HepG2 (cell line): ENCODE measurements around the gene SLC22A5. TPM values are rescaled to one million over a fixed set of nuclear protein-coding genes. Genes with fewer than 3 reads are reported as not detected.

Experiments used
- EEA1 ChIP-seq: sonication (generic); formaldehyde crosslinking; IDR thresholded peaks from 2 replicates; pipeline ENCODE4 v1.5.1; 2020; ENCODE audit warnings: mild to moderate bottlenecking, missing genetic modification reagents, borderline replicate concordance
- IRF2 ChIP-seq: IDR thresholded peaks from 2 replicates; pipeline ENCODE4 v1.6.1; 2018; ENCODE audit warnings: missing genetic modification reagents, missing compliant biosample characterization
- MBNL3 ChIP-seq: fragments of 250-450 bp; sonication (Bioruptor Pico); conservative IDR thresholded peaks from 2 replicates; pipeline ENCODE4 v1.8.0; 2022; ENCODE audit warnings: mild to moderate bottlenecking, inconsistent platforms
- NFYB ChIP-seq: sonication (generic); formaldehyde crosslinking; IDR thresholded peaks from 2 replicates; pipeline ENCODE4 v1.4.0; 2020; ENCODE audit warnings: missing genetic modification reagents
- NONO ChIP-seq, 2 experiments: fragments of 450-650 bp in 1 of 2; sonication (generic) in 1 of 2; formaldehyde crosslinking in 1 of 2; IDR thresholded peaks in 1 of 2; conservative IDR thresholded peaks in 1 of 2; 2 replicates each; pipeline versions ENCODE4 v1.6.1 to v1.8.0; 2017 to 2022; ENCODE audit warnings: mild to moderate bottlenecking in 1 of 2, missing genetic modification reagents in 1 of 2, moderate library complexity in 1 of 2
- POLR2AphosphoS2 ChIP-seq: IDR thresholded peaks from 2 replicates; pipeline ENCODE4 v1.6.1; 2011; ENCODE audit warnings: low read depth, low read length, improper control_type of control experiment
- ZNF3 ChIP-seq: IDR thresholded peaks from 2 replicates; pipeline ENCODE4 v1.7.0; 2017; ENCODE audit warnings: inconsistent platforms
- ZNF83 ChIP-seq: sonication (generic); formaldehyde crosslinking; IDR thresholded peaks from 2 replicates; pipeline ENCODE4 v1.4.0; 2020; ENCODE audit warnings: missing genetic modification reagents, mild to moderate bottlenecking, borderline replicate concordance
- ZNF839 ChIP-seq: sonication (generic); formaldehyde crosslinking; IDR thresholded peaks from 2 replicates; pipeline ENCODE4 v1.4.0; 2020; ENCODE audit warnings: missing genetic modification reagents, mild to moderate bottlenecking, borderline replicate concordance
- ZSCAN29 ChIP-seq: sonication (generic); formaldehyde crosslinking; conservative IDR thresholded peaks from 2 replicates; pipeline ENCODE4 v1.4.0; 2020; ENCODE audit warnings: mild to moderate bottlenecking, missing genetic modification reagents
- polyA plus RNA-seq, 8 experiments: library from polyadenylated mRNA; depleted of rRNA in 3 of 8; stranded (reverse) in 7 of 8; unstranded in 1 of 8; fragments of >200 nt; fragmentation: Illumina TruSeq in 4 of 8; extraction: Trizol in 4 of 8; gene quantifications; 2 replicates each; pipeline versions ENCODE4 v1.2.1 to v1.2.3, GENCODE V29; 2011 to 2016; ENCODE audit warnings: low read depth in 4 of 8, missing spikeins in 1 of 8, mixed read lengths in 1 of 8; ENCODE audit not compliant: insufficient read depth in 1 of 8
- total RNA-seq, 5 experiments: library from RNA; depleted of rRNA; stranded (reverse); fragments of >200 nt; fragmentation: Illumina TruSeq; extraction: Trizol; gene quantifications; 2 replicates each; pipeline ENCODE4 v1.2.3, GENCODE V29; 2016; ENCODE audit warnings: low read depth in 1 of 5
- TF ChIP-seq, protein P1 (sequence below): sonication (generic); formaldehyde crosslinking; conservative IDR thresholded peaks from 2 replicates; pipeline ENCODE4 v1.8.0; 2022; ENCODE audit warnings: low read depth, missing genetic modification reagents
- TF ChIP-seq, protein P2 (sequence below): sonication (generic); formaldehyde crosslinking; IDR thresholded peaks from 2 replicates; pipeline ENCODE4 v1.8.1; 2023; ENCODE audit warnings: mild to moderate bottlenecking, missing genetic modification reagents
- TF ChIP-seq, protein P3 (sequence below): sonication (generic); formaldehyde crosslinking; IDR thresholded peaks from 2 replicates; pipeline ENCODE4 v1.5.1; 2020; ENCODE audit warnings: missing genetic modification reagents, mild to moderate bottlenecking, borderline replicate concordance
- TF ChIP-seq, protein P4 (sequence below): sonication (generic); formaldehyde crosslinking; IDR thresholded peaks from 2 replicates; pipeline ENCODE4 v1.4.0; 2020; ENCODE audit warnings: missing genetic modification reagents, borderline replicate concordance
- TF ChIP-seq, protein P5 (sequence below): IDR thresholded peaks from 2 replicates; pipeline ENCODE4 v1.6.1; 2016; ENCODE audit warnings: control low read depth

The SLC22A5 gene
- total and polyA plus RNA-seq, 2 of the 13 experiments (the other 11 are each of a cell fraction or from before 2014, with no cell fraction given), result 7.1 to 15.1 TPM

DNA sequence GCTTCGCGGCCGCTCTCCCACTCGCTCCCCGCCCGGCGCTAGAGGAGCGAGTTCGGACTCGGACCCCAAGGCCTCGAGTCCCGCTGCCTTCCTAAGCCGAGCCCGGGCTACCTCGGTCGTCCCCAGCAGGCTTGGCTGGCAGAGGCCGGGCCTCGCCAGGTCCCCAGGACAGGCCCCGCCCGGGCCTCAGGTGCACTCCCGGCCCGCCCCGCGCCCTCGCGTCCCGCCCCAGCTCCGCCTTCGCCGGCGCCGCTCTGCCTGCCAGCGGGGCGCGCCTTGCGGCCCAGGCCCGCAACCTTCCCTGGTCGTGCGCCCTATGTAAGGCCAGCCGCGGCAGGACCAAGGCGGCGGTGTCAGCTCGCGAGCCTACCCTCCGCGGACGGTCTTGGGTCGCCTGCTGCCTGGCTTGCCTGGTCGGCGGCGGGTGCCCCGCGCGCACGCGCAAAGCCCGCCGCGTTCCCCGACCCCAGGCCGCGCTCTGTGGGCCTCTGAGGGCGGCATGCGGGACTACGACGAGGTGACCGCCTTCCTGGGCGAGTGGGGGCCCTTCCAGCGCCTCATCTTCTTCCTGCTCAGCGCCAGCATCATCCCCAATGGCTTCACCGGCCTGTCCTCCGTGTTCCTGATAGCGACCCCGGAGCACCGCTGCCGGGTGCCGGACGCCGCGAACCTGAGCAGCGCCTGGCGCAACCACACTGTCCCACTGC is at the start of gene SLC22A5 (continued):
- TF ChIP-seq, protein P1, sequence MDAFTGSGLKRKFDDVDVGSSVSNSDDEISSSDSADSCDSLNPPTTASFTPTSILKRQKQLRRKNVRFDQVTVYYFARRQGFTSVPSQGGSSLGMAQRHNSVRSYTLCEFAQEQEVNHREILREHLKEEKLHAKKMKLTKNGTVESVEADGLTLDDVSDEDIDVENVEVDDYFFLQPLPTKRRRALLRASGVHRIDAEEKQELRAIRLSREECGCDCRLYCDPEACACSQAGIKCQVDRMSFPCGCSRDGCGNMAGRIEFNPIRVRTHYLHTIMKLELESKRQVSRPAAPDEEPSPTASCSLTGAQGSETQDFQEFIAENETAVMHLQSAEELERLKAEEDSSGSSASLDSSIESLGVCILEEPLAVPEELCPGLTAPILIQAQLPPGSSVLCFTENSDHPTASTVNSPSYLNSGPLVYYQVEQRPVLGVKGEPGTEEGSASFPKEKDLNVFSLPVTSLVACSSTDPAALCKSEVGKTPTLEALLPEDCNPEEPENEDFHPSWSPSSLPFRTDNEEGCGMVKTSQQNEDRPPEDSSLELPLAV (CRISPR knock-in tag), result no peak
- TF ChIP-seq ZNF839 (CRISPR knock-in tag) (no peak), POLR2AphosphoS2 (no peak), ZNF3 (no peak), ZSCAN29 (CRISPR knock-in tag) (peak; percentile 72; the same call in 1 of the 2 replicates), ZNF83 (CRISPR knock-in tag) (no peak), NFYB (no peak; the same call in 1 of the 2 replicates), IRF2 (CRISPR knock-in tag) (no peak; the same call in 1 of the 2 replicates), EEA1 (0 out of 2 replicates have a peak, but pooled peaks have one; percentile 25), NONO (IDR thresholded peaks at IDR 0.05) (no peak), NONO (CRISPR knock-in tag; conservative IDR thresholded peaks at IDR 0.05) (0 out of 2 replicates have a peak, but pooled peaks have one; percentile 21), MBNL3 (CRISPR knock-in tag) (no peak)
- TF ChIP-seq, protein P2, sequence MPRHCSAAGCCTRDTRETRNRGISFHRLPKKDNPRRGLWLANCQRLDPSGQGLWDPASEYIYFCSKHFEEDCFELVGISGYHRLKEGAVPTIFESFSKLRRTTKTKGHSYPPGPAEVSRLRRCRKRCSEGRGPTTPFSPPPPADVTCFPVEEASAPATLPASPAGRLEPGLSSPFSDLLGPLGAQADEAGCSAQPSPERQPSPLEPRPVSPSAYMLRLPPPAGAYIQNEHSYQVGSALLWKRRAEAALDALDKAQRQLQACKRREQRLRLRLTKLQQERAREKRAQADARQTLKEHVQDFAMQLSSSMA, result peak; percentile 54
- TF ChIP-seq, protein P3, sequence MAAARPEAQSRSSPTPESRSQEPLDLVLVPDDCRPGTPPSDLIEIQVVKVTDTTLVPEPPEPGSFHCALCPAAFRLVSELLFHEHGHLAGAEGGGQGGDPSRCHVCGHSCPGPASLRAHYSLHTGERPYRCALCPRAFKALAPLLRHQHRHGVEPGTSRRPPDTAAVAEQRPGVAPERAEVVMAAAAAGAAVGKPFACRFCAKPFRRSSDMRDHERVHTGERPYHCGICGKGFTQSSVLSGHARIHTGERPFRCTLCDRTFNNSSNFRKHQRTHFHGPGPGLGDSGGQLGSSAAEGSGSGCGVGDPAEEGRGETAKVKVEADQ, result peak; percentile 60
- TF ChIP-seq, protein P4, sequence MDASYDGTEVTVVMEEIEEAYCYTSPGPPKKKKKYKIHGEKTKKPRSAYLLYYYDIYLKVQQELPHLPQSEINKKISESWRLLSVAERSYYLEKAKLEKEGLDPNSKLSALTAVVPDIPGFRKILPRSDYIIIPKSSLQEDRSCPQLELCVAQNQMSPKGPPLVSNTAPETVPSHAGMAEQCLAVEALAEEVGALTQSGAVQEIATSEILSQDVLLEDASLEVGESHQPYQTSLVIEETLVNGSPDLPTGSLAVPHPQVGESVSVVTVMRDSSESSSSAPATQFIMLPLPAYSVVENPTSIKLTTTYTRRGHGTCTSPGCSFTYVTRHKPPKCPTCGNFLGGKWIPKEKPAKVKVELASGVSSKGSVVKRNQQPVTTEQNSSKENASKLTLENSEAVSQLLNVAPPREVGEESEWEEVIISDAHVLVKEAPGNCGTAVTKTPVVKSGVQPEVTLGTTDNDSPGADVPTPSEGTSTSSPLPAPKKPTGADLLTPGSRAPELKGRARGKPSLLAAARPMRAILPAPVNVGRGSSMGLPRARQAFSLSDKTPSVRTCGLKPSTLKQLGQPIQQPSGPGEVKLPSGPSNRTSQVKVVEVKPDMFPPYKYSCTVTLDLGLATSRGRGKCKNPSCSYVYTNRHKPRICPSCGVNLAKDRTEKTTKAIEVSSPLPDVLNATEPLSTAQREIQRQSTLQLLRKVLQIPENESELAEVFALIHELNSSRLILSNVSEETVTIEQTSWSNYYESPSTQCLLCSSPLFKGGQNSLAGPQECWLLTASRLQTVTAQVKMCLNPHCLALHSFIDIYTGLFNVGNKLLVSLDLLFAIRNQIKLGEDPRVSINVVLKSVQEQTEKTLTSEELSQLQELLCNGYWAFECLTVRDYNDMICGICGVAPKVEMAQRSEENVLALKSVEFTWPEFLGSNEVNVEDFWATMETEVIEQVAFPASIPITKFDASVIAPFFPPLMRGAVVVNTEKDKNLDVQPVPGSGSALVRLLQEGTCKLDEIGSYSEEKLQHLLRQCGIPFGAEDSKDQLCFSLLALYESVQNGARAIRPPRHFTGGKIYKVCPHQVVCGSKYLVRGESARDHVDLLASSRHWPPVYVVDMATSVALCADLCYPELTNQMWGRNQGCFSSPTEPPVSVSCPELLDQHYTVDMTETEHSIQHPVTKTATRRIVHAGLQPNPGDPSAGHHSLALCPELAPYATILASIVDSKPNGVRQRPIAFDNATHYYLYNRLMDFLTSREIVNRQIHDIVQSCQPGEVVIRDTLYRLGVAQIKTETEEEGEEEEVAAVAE (CRISPR knock-in tag), result 0 out of 2 replicates have a peak, but pooled peaks have one; percentile 14
- TF ChIP-seq, protein P5, sequence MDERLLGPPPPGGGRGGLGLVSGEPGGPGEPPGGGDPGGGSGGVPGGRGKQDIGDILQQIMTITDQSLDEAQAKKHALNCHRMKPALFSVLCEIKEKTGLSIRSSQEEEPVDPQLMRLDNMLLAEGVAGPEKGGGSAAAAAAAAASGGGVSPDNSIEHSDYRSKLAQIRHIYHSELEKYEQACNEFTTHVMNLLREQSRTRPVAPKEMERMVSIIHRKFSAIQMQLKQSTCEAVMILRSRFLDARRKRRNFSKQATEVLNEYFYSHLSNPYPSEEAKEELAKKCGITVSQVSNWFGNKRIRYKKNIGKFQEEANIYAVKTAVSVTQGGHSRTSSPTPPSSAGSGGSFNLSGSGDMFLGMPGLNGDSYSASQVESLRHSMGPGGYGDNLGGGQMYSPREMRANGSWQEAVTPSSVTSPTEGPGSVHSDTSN, result no peak
